DND-41 (cell line): Measurements from ENCODE around the gene CYB561D2.

Experiments used
- ATAC-seq: fragments of 200-7000 bp; cut with Tn5 transposase; 3 replicates; pipeline ENCODE4 v1.9.1; 2021; ENCODE audit warnings: low read depth; ENCODE audit not compliant: insufficient read depth
- DNase-seq: peaks from one replicate; pipeline ENCODE4 v3.0.0-alpha.2; 2020
- H2AFZ ChIP-seq: 2 replicates; pipeline ENCODE4 v1.6.0; 2012; ENCODE audit warnings: low read depth, low read length
- H3K27ac ChIP-seq: 2 replicates; pipeline ENCODE4 v1.5.1; 2012; ENCODE audit warnings: low read length, inconsistent platforms
- H3K27me3 ChIP-seq: fragments of 200-600 bp; sonication (generic); 2 replicates; pipeline ENCODE4 v1.6.0; 2012; ENCODE audit warnings: low read length, mild to moderate bottlenecking, inconsistent platforms; ENCODE audit not compliant: insufficient read depth, poor library complexity
- H3K36me3 ChIP-seq: 2 replicates; pipeline ENCODE4 v1.5.1; 2012; ENCODE audit warnings: low read length, inconsistent platforms; ENCODE audit not compliant: insufficient read depth
- H3K4me1 ChIP-seq: 2 replicates; pipeline ENCODE4 v1.5.1; 2012; ENCODE audit warnings: mild to moderate bottlenecking, low read length; ENCODE audit not compliant: insufficient read depth
- H3K4me2 ChIP-seq: 2 replicates; pipeline ENCODE4 v1.6.0; 2012; ENCODE audit warnings: mild to moderate bottlenecking, moderate library complexity, low read length, inconsistent platforms; ENCODE audit not compliant: insufficient read depth
- H3K4me3 ChIP-seq, 2 experiments: fragments of 200-600 bp in 1 of 2; shearing (Covaris generic) in 1 of 2; 2 replicates each; pipeline ENCODE4 v1.5.1; 2012 to 2016; ENCODE audit warnings: inconsistent platforms in 2 of 2, low read length in 2 of 2, mild to moderate bottlenecking in 2 of 2, low read depth in 1 of 2, moderate library complexity in 1 of 2
- H3K79me2 ChIP-seq: 2 replicates; pipeline ENCODE4 v1.6.0; 2012; ENCODE audit warnings: low read length, inconsistent platforms; ENCODE audit not compliant: insufficient read depth
- H3K9ac ChIP-seq: 2 replicates; pipeline ENCODE4 v1.6.0; 2012; ENCODE audit warnings: low read depth, mild to moderate bottlenecking, inconsistent platforms, low read length, moderate library complexity
- H3K9me3 ChIP-seq: 2 replicates; pipeline ENCODE4 v1.5.1; 2012; ENCODE audit warnings: low read length, moderate library complexity, mild to moderate bottlenecking, inconsistent platforms; ENCODE audit not compliant: insufficient read depth, severe bottlenecking
- H4K20me1 ChIP-seq: 2 replicates; pipeline ENCODE4 v1.6.0; 2012; ENCODE audit warnings: low read length; ENCODE audit not compliant: insufficient read depth
- EZH2 ChIP-seq: IDR thresholded peaks from 3 replicates; pipeline ENCODE4 v1.6.1; 2012; ENCODE audit warnings: borderline replicate concordance, low read depth, mild to moderate bottlenecking, moderate library complexity, low read length, inconsistent platforms; ENCODE audit not compliant: severe bottlenecking
- TF ChIP-seq, protein P1 (sequence below): IDR thresholded peaks from 2 replicates; pipeline ENCODE4 v1.5.1; 2012; ENCODE audit warnings: borderline replicate concordance, low read length, moderate library complexity, mild to moderate bottlenecking; ENCODE audit not compliant: poor library complexity, severe bottlenecking; ENCODE audit errors: extremely low read depth

CYB561D2 gene

DNA sequence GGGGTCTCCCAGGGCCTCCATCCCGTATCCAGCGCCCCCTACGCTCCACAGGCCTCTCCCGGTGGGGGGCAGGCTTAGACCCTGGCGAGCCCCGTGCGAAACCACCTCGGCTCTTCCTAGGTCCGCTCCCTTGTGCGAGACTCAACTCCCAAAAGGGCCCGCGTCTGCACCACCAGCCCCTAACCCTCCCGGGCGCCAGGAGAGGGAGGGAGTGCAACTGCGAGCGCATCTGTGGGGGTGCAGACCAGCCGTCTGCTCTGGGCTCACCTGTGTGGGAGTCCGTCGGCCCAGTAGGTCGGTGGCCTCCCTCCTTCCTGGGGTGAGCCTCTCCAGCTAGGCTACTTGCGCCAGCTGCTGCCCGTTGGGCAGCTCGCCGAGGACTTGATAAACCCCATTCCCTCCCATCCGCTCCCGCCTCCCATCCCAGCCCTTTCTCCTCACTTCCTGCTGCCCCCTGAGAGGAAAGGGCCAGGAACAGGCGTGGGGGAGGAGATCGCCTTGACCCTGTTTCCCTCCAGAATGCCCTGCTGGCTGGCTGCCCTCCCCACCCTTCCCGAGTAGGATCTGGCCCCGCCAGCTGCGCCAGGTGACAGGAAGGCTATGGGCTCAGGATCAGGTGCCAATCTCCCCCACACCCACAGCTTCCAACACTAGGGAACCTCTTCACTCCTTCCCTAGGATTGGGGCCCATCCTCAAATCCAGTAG is 28.1 kb upstream of the CYB561D2 start, which contains the start of gene HYAL2:
Gene HYAL2 (minus strand): TSS at position 360 of the 706 bp plus-strand sequence. CDS start 2,256 bp downstream, outside the sequence.
- H3K27me3 ChIP-seq, result no peaks in the 10 kb centered on the region
- H3K27ac ChIP-seq, result peak within 1 kb of the TSS; percentile 100
- no peak for TF ChIP-seq EZH2
- TF ChIP-seq, protein P1, sequence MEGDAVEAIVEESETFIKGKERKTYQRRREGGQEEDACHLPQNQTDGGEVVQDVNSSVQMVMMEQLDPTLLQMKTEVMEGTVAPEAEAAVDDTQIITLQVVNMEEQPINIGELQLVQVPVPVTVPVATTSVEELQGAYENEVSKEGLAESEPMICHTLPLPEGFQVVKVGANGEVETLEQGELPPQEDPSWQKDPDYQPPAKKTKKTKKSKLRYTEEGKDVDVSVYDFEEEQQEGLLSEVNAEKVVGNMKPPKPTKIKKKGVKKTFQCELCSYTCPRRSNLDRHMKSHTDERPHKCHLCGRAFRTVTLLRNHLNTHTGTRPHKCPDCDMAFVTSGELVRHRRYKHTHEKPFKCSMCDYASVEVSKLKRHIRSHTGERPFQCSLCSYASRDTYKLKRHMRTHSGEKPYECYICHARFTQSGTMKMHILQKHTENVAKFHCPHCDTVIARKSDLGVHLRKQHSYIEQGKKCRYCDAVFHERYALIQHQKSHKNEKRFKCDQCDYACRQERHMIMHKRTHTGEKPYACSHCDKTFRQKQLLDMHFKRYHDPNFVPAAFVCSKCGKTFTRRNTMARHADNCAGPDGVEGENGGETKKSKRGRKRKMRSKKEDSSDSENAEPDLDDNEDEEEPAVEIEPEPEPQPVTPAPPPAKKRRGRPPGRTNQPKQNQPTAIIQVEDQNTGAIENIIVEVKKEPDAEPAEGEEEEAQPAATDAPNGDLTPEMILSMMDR, result no peak
- DNase-seq (no peak), ATAC-seq (no peak)
- peaks cover 19% of the 10 kb centered on the region; the same call in 1 of the 2 replicates for H4K20me1 ChIP-seq
- peak within 1 kb of the TSS; percentile 44 to 74 for H3K4me3 ChIP-seq
- H3K9me3 ChIP-seq, result no peaks in the 10 kb centered on the region
- peaks cover 51% of the 10 kb centered on the region for H3K36me3 ChIP-seq
- peak within 1 kb of the TSS; percentile 62 for H3K9ac ChIP-seq
- H3K79me2 ChIP-seq, result peaks cover 42% of the 10 kb centered on the region
- peaks cover 61% of the 10 kb centered on the region for H3K4me1 ChIP-seq
- H2AFZ ChIP-seq, result peak within 1 kb of the TSS; percentile 100
- H3K4me2 ChIP-seq, result peak within 1 kb of the TSS; percentile 78

DNA sequence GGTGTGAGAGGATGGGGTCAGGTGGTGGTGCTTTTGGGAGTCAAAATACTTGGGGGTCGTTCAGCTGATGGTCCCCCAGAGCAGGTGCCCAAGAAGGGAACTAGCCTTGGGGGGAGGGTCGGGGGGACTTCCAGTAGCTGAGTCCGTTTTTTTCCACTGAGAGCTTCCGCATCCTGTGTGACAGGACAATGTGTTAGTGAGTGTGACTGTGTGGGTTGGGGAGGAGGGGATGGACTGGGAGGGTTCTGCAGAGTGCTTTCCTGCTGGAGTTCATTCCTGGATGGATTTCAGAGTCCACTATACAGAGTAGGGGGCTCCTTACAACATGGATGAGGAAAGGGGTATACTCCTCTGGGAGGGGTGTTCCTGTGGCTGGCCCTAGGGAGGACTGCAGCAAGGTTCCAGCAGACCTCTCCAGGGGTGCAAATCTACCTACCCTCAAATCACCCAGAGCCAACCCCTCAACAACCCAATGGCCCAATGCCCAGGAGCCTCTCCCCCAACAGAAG is 27.5 kb upstream of the CYB561D2 start:
- peaks cover 47% of the 10 kb centered on the region for H3K79me2 ChIP-seq
- H3K27ac ChIP-seq, result no peak overlapping the region
- peaks cover 47% of the 10 kb centered on the region for H3K36me3 ChIP-seq
- H3K9ac ChIP-seq, result no peak overlapping the region
- H3K4me1 ChIP-seq, result peaks cover 57% of the 10 kb centered on the region
- DNase-seq (no peak), ATAC-seq (no peak)
- peaks cover 19% of the 10 kb centered on the region; the same call in 1 of the 2 replicates for H4K20me1 ChIP-seq
- TF ChIP-seq, protein P1, result no peak
- TF ChIP-seq EZH2, result no peak
- no peak overlapping the region for H3K4me3 ChIP-seq
- H3K27me3 ChIP-seq, result no peaks in the 10 kb centered on the region
- H3K9me3 ChIP-seq, result no peaks in the 10 kb centered on the region
- no peak overlapping the region for H2AFZ ChIP-seq
- H3K4me2 ChIP-seq, result no peak overlapping the region

DNA sequence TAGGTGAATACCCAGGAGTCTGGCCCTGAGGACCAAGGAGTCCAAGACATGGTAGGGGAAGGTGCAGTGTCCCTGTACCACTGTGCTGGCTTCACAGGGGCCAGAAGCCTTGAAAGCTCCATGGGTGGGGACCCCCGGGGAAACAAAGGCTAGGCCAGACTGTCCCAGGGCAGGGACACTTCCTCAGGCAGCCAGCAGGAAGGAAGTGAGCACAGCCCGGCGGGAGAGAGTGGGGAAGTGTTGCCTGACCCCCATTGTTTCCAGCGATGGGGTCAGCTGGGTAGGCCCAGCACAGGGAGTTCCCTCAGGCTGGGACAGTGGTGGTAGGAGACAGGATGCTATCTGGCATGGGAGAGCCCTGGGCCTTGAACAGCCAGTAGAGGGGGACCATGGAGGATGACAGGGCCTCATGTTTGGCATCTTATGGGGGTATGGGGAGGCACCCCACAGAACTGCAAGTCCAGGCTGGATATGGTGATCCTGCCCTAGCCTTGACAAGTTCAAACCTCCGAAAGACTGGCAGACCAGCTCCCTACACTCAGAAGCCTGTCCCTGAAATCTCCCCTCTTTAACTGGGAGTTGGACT is 27.0 kb upstream of the CYB561D2 start:
- Histone ChIP-seq H3K79me2 (peaks cover 44% of the 10 kb centered on the region), H3K27me3 (no peaks in the 10 kb centered on the region), H3K9ac (peak overlapping the region; percentile 2; the same call in 1 of the 2 replicates), H4K20me1 (peaks cover 18% of the 10 kb centered on the region; the same call in 1 of the 2 replicates), H3K4me3 (no peak overlapping the region), H3K36me3 (peaks cover 42% of the 10 kb centered on the region), H3K4me1 (peaks cover 58% of the 10 kb centered on the region), H2AFZ (no peak overlapping the region), H3K9me3 (no peaks in the 10 kb centered on the region), H3K4me2 (no peak overlapping the region), H3K27ac (no peak overlapping the region)
- TF ChIP-seq, protein P1, result no peak
- no peak for TF ChIP-seq EZH2
- no peak for DNase-seq
- no peak for ATAC-seq
